ENCODE data around the gene RNH1.

GRCh38 chr11:491358-491757, 15.7 kb downstream of the RNH1 start:
- TF ChIP-seq POLR2A (IDR thresholded peaks at IDR 0.05; ENCODE audit: low read depth, low read length) = no peak
- no peak for TF ChIP-seq POLR2AphosphoS5 (IDR thresholded peaks at IDR 0.05; ENCODE audit: low read depth, low read length)
- TF ChIP-seq TAF1 (IDR thresholded peaks at IDR 0.05; ENCODE audit: low read depth, low read length) = no peak
